K562 (cell line): ENCODE results near the gene MLX. TPM values are rescaled to one million over a fixed set of nuclear protein-coding genes. Genes with fewer than 3 reads are reported as not detected.

Source experiments
- BMI1 ChIP-seq: fragments of 150-350 bp; IDR thresholded peaks from 2 replicates; pipeline ENCODE4 v1.6.1; 2014; ENCODE audit warnings: low read length
- E2F3 ChIP-seq: fragments of 250-450 bp; sonication (Bioruptor Pico); IDR thresholded peaks from 2 replicates; pipeline ENCODE4 v1.4.0; 2020; ENCODE audit warnings: mild to moderate bottlenecking
- ELF2 ChIP-seq: fragments of 250-450 bp; sonication (Bioruptor Pico); IDR thresholded peaks from 2 replicates; pipeline ENCODE4 v1.5.0; 2021; ENCODE audit warnings: mild to moderate bottlenecking
- HNRNPL ChIP-seq: fragments of 200-400 bp; formaldehyde crosslinking; IDR thresholded peaks from 2 replicates; pipeline ENCODE4 v1.6.1; 2017; ENCODE audit warnings: low read depth, mild to moderate bottlenecking, low read length
- NFRKB ChIP-seq: fragments of 450-650 bp; IDR thresholded peaks from 2 replicates; pipeline ENCODE4 v1.6.1; 2016; ENCODE audit warnings: low read depth
- NR2C1 ChIP-seq, 2 experiments: fragments of 450-650 bp; IDR thresholded peaks; 2 replicates each; pipeline ENCODE4 v1.6.1; 2017; ENCODE audit warnings: mild to moderate bottlenecking in 2 of 2, antibody characterized with exemption in 1 of 2, inconsistent platforms in 1 of 2, missing compliant biosample characterization in 1 of 2, missing genetic modification characterization in 1 of 2
- PHB2 ChIP-seq: fragments of 450-650 bp; IDR thresholded peaks from 2 replicates; pipeline ENCODE4 v1.6.1; 2017; ENCODE audit warnings: low read depth
- PML ChIP-seq: IDR thresholded peaks from 2 replicates; pipeline ENCODE4 v1.6.1; 2012; ENCODE audit warnings: low read length, inconsistent platforms
- POLR2AphosphoS2 ChIP-seq: IDR thresholded peaks from 2 replicates; pipeline ENCODE4 v1.6.1; 2012; ENCODE audit warnings: low read length, improper control_type of control experiment
- SNIP1 ChIP-seq: fragments of 450-650 bp; IDR thresholded peaks from 2 replicates; pipeline ENCODE4 v1.7.1; 2017; ENCODE audit warnings: low read depth, mild to moderate bottlenecking
- polyA plus RNA-seq, 8 experiments: library from polyadenylated mRNA; depleted of rRNA in 4 of 8; stranded (reverse) in 5 of 8; unstranded in 3 of 8; fragments of >200 nt; fragmentation: Nextera tagmentation in 2 of 8; fragmentation: Illumina TruSeq in 1 of 8; extraction: Ambion mirVana in 2 of 8; extraction: Trizol in 1 of 8; gene quantifications; 2 replicates each; pipeline versions ENCODE4 v1.2.1 to v1.2.3, GENCODE V29; 2011 to 2014; ENCODE audit warnings: inconsistent platforms in 1 of 8, missing spikeins in 1 of 8
- total RNA-seq, 7 experiments: library from RNA; depleted of rRNA in 6 of 7; stranded (reverse); fragments of >200 nt in 6 of 7; fragmentation: Illumina TruSeq in 2 of 7; extraction: Trizol in 2 of 7; gene quantifications; 2 replicates each; pipeline versions ENCODE4 v1.2.1 to v1.2.3, GENCODE V29; 2011 to 2021; ENCODE audit warnings: low replicate concordance in 1 of 7
- TF ChIP-seq, protein P1 (sequence below), 3 experiments: IDR thresholded peaks in 2 of 3; conservative IDR thresholded peaks in 1 of 3; 2 replicates each; pipeline ENCODE4 v1.5.1; 2011 to 2012; ENCODE audit warnings: low read length in 3 of 3, mild to moderate bottlenecking in 3 of 3, control low read depth in 2 of 3, improper control_type of control experiment in 1 of 3, inconsistent platforms in 1 of 3, low read depth in 1 of 3, mixed read lengths in 1 of 3, moderate library complexity in 1 of 3; ENCODE audit not compliant: insufficient read depth in 2 of 3
- TF ChIP-seq, protein P2 (sequence below): sonication (generic); formaldehyde crosslinking; IDR thresholded peaks from 2 replicates; pipeline ENCODE4 v1.8.0; 2023; ENCODE audit warnings: mild to moderate bottlenecking, missing genetic modification reagents
- TF ChIP-seq, protein P3 (sequence below): fragments of 450-650 bp; conservative IDR thresholded peaks from 2 replicates; pipeline ENCODE4 v1.6.1; 2016; ENCODE audit warnings: missing genetic modification characterization, low read depth, mild to moderate bottlenecking, missing compliant biosample characterization, moderate library complexity
- TF ChIP-seq, protein P4 (sequence below), 2 experiments: IDR thresholded peaks; 2 replicates each; pipeline ENCODE4 v1.6.1; 2011; ENCODE audit warnings: borderline replicate concordance in 1 of 2, control low read depth in 1 of 2, low read depth in 1 of 2, low read length in 1 of 2, mild to moderate bottlenecking in 1 of 2, mixed read lengths in 1 of 2, moderate library complexity in 1 of 2; ENCODE audit not compliant: insufficient read depth in 1 of 2, insufficient read length in 1 of 2, poor library complexity in 1 of 2, severe bottlenecking in 1 of 2; ENCODE audit errors: extremely low read depth in 1 of 2
- TF ChIP-seq, protein P5 (sequence below): IDR thresholded peaks from 3 replicates; pipeline ENCODE4 v1.6.1; 2011; ENCODE audit warnings: borderline replicate concordance, mild to moderate bottlenecking; ENCODE audit not compliant: insufficient read length, insufficient read depth

MLX gene
- total and polyA plus RNA-seq, 9 of the 15 experiments (the other 6 are each of a cell fraction or from before 2014, with no cell fraction given), result 42.9 to 100 (median 58.9) TPM

DNA sequence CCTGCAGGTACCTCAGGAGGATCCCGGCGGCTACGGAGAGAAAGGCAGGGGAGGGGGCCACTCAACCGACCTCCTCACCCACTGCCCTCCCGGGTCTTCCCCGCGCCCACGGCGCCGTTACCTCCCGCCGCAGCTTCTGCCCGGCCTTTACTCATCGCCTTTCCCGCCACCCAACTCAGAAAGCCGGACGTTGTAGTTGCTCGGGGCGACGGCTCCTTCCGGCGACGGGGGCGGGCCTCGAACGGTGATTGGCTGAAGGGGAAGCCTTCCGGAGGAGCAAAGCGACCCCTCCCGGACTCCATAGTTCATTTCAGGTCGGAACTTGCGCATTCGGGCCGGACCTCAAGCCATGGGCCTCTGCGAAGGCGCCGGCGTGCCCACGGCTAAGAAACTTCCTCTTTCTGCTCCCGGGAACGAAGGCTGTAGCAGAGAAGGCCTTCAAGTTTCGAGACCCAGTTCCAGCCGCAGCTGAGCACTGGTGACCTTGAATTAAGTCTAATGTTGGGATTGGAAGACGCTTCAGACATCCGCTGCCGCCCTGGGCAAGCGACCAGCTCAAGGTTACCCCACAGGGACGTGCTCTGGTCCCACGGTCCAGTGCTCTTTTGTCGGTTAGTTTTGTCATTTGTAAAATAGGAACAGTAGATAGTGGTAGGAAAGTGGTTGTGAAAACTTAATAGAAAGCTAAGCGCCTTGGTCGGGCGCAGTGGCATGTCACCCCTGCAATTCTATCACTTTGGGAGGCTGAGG, 10.8 kb downstream of the MLX start, which contains the start of gene PSMC3IP (continued):
- TF ChIP-seq, protein P1, sequence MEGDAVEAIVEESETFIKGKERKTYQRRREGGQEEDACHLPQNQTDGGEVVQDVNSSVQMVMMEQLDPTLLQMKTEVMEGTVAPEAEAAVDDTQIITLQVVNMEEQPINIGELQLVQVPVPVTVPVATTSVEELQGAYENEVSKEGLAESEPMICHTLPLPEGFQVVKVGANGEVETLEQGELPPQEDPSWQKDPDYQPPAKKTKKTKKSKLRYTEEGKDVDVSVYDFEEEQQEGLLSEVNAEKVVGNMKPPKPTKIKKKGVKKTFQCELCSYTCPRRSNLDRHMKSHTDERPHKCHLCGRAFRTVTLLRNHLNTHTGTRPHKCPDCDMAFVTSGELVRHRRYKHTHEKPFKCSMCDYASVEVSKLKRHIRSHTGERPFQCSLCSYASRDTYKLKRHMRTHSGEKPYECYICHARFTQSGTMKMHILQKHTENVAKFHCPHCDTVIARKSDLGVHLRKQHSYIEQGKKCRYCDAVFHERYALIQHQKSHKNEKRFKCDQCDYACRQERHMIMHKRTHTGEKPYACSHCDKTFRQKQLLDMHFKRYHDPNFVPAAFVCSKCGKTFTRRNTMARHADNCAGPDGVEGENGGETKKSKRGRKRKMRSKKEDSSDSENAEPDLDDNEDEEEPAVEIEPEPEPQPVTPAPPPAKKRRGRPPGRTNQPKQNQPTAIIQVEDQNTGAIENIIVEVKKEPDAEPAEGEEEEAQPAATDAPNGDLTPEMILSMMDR (IDR thresholded peaks at IDR 0.05 in 2 of 3, conservative IDR thresholded peaks at IDR 0.05 in 1 of 3; ENCODE audit: insufficient read depth in 2 of 3, low read depth in 1 of 3, low read length in 3 of 3), result peak; percentile 59 to 68 (median 62)
- TF ChIP-seq, protein P2, sequence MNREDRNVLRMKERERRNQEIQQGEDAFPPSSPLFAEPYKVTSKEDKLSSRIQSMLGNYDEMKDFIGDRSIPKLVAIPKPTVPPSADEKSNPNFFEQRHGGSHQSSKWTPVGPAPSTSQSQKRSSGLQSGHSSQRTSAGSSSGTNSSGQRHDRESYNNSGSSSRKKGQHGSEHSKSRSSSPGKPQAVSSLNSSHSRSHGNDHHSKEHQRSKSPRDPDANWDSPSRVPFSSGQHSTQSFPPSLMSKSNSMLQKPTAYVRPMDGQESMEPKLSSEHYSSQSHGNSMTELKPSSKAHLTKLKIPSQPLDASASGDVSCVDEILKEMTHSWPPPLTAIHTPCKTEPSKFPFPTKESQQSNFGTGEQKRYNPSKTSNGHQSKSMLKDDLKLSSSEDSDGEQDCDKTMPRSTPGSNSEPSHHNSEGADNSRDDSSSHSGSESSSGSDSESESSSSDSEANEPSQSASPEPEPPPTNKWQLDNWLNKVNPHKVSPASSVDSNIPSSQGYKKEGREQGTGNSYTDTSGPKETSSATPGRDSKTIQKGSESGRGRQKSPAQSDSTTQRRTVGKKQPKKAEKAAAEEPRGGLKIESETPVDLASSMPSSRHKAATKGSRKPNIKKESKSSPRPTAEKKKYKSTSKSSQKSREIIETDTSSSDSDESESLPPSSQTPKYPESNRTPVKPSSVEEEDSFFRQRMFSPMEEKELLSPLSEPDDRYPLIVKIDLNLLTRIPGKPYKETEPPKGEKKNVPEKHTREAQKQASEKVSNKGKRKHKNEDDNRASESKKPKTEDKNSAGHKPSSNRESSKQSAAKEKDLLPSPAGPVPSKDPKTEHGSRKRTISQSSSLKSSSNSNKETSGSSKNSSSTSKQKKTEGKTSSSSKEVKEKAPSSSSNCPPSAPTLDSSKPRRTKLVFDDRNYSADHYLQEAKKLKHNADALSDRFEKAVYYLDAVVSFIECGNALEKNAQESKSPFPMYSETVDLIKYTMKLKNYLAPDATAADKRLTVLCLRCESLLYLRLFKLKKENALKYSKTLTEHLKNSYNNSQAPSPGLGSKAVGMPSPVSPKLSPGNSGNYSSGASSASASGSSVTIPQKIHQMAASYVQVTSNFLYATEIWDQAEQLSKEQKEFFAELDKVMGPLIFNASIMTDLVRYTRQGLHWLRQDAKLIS (CRISPR knock-in tag), result peak; percentile 93
- TF ChIP-seq E2F3 (CRISPR knock-in tag) (peak; percentile 95), PML (peak; percentile 52), ELF2 (CRISPR knock-in tag) (no peak), HNRNPL (no peak), BMI1 (peak; percentile 73; the same call in 1 of the 2 replicates), POLR2AphosphoS2 (peak; percentile 93; the same call in 1 of the 2 replicates), NFRKB (peak; percentile 81; the same call in 1 of the 2 replicates), SNIP1 (no peak), PHB2 (no peak), NR2C1 (IDR thresholded peaks at IDR 0.05) (peak; percentile 72), NR2C1 (tag; IDR thresholded peaks at IDR 0.05) (peak; percentile 67)
- TF ChIP-seq, protein P3, sequence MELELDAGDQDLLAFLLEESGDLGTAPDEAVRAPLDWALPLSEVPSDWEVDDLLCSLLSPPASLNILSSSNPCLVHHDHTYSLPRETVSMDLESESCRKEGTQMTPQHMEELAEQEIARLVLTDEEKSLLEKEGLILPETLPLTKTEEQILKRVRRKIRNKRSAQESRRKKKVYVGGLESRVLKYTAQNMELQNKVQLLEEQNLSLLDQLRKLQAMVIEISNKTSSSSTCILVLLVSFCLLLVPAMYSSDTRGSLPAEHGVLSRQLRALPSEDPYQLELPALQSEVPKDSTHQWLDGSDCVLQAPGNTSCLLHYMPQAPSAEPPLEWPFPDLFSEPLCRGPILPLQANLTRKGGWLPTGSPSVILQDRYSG, result 0 out of 2 replicates have a peak, but pooled peaks have one; percentile 64
- TF ChIP-seq, protein P4, sequence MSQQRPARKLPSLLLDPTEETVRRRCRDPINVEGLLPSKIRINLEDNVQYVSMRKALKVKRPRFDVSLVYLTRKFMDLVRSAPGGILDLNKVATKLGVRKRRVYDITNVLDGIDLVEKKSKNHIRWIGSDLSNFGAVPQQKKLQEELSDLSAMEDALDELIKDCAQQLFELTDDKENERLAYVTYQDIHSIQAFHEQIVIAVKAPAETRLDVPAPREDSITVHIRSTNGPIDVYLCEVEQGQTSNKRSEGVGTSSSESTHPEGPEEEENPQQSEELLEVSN (IDR thresholded peaks at IDR 0.05; ENCODE audit: borderline replicate concordance in 1 of 2, extremely low read depth in 1 of 2, insufficient read depth in 1 of 2, insufficient read length in 1 of 2, low read depth in 1 of 2, low read length in 1 of 2, poor library complexity in 1 of 2, severe bottlenecking in 1 of 2), result peak; percentile 82 to 94
- TF ChIP-seq, protein P5, sequence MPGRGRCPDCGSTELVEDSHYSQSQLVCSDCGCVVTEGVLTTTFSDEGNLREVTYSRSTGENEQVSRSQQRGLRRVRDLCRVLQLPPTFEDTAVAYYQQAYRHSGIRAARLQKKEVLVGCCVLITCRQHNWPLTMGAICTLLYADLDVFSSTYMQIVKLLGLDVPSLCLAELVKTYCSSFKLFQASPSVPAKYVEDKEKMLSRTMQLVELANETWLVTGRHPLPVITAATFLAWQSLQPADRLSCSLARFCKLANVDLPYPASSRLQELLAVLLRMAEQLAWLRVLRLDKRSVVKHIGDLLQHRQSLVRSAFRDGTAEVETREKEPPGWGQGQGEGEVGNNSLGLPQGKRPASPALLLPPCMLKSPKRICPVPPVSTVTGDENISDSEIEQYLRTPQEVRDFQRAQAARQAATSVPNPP, result no peak
